ENCODE measurements around the gene ATAT1. TPM values are rescaled to one million over a fixed set of nuclear protein-coding genes. Genes with fewer than 3 reads are reported as not detected.

Gene ATAT1
- total RNA-seq, 1 experiment from 2014 or later, result 19.3 TPM

- TF ChIP-seq ETV6 (CRISPR knock-in tag; IDR thresholded peaks at IDR 0.05) (peak; percentile 83), TCF7 (CRISPR knock-in tag; IDR thresholded peaks at IDR 0.05; ENCODE audit: low read depth) (0 out of 2 replicates have a peak, but pooled peaks have one; percentile 58), RORB (CRISPR knock-in tag; IDR thresholded peaks at IDR 0.05) (no peak), RELA (CRISPR knock-in tag; IDR thresholded peaks at IDR 0.05; ENCODE audit: borderline replicate concordance) (peak; percentile 89), JAZF1 (CRISPR knock-in tag; IDR thresholded peaks at IDR 0.05) (no peak), NR2C2 (CRISPR knock-in tag; IDR thresholded peaks at IDR 0.05) (0 out of 2 replicates have a peak, but pooled peaks have one; percentile 42), NFATC4 (CRISPR knock-in tag; IDR thresholded peaks at IDR 0.05) (no peak), ZNF263 (CRISPR knock-in tag; IDR thresholded peaks at IDR 0.05; ENCODE audit: low read depth) (no peak), TEAD1 (CRISPR knock-in tag; IDR thresholded peaks at IDR 0.05) (peak; percentile 64), MAX (CRISPR knock-in tag; IDR thresholded peaks at IDR 0.05) (peak; percentile 91), NFE2L1 (CRISPR knock-in tag; IDR thresholded peaks at IDR 0.05) (no peak), ZNF232 (CRISPR knock-in tag; IDR thresholded peaks at IDR 0.05) (peak; percentile 96), KAT7 (CRISPR knock-in tag; IDR thresholded peaks at IDR 0.05; ENCODE audit: borderline replicate concordance) (peak; percentile 89; the same call in 1 of the 2 replicates)
- TF ChIP-seq, protein P1, sequence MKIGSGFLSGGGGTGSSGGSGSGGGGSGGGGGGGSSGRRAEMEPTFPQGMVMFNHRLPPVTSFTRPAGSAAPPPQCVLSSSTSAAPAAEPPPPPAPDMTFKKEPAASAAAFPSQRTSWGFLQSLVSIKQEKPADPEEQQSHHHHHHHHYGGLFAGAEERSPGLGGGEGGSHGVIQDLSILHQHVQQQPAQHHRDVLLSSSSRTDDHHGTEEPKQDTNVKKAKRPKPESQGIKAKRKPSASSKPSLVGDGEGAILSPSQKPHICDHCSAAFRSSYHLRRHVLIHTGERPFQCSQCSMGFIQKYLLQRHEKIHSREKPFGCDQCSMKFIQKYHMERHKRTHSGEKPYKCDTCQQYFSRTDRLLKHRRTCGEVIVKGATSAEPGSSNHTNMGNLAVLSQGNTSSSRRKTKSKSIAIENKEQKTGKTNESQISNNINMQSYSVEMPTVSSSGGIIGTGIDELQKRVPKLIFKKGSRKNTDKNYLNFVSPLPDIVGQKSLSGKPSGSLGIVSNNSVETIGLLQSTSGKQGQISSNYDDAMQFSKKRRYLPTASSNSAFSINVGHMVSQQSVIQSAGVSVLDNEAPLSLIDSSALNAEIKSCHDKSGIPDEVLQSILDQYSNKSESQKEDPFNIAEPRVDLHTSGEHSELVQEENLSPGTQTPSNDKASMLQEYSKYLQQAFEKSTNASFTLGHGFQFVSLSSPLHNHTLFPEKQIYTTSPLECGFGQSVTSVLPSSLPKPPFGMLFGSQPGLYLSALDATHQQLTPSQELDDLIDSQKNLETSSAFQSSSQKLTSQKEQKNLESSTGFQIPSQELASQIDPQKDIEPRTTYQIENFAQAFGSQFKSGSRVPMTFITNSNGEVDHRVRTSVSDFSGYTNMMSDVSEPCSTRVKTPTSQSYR (CRISPR knock-in tag; IDR thresholded peaks at IDR 0.05), result peak; percentile 78; the same call in 1 of the 2 replicates
- TF ChIP-seq, protein P2, sequence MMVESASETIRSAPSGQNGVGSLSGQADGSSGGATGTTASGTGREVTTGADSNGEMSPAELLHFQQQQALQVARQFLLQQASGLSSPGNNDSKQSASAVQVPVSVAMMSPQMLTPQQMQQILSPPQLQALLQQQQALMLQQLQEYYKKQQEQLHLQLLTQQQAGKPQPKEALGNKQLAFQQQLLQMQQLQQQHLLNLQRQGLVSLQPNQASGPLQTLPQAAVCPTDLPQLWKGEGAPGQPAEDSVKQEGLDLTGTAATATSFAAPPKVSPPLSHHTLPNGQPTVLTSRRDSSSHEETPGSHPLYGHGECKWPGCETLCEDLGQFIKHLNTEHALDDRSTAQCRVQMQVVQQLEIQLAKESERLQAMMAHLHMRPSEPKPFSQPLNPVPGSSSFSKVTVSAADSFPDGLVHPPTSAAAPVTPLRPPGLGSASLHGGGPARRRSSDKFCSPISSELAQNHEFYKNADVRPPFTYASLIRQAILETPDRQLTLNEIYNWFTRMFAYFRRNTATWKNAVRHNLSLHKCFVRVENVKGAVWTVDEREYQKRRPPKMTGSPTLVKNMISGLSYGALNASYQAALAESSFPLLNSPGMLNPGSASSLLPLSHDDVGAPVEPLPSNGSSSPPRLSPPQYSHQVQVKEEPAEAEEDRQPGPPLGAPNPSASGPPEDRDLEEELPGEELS (CRISPR knock-in tag; IDR thresholded peaks at IDR 0.05), result peak; percentile 81
- TF ChIP-seq, protein P3, sequence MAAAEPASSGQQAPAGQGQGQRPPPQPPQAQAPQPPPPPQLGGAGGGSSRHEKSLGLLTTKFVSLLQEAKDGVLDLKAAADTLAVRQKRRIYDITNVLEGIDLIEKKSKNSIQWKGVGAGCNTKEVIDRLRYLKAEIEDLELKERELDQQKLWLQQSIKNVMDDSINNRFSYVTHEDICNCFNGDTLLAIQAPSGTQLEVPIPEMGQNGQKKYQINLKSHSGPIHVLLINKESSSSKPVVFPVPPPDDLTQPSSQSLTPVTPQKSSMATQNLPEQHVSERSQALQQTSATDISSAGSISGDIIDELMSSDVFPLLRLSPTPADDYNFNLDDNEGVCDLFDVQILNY (CRISPR knock-in tag; IDR thresholded peaks at IDR 0.05), result peak; percentile 83; the same call in 1 of the 2 replicates
- TF ChIP-seq, protein P4, sequence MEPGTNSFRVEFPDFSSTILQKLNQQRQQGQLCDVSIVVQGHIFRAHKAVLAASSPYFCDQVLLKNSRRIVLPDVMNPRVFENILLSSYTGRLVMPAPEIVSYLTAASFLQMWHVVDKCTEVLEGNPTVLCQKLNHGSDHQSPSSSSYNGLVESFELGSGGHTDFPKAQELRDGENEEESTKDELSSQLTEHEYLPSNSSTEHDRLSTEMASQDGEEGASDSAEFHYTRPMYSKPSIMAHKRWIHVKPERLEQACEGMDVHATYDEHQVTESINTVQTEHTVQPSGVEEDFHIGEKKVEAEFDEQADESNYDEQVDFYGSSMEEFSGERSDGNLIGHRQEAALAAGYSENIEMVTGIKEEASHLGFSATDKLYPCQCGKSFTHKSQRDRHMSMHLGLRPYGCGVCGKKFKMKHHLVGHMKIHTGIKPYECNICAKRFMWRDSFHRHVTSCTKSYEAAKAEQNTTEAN (CRISPR knock-in tag; IDR thresholded peaks at IDR 0.05), result peak; percentile 79; the same call in 1 of the 2 replicates
- TF ChIP-seq, protein P5, sequence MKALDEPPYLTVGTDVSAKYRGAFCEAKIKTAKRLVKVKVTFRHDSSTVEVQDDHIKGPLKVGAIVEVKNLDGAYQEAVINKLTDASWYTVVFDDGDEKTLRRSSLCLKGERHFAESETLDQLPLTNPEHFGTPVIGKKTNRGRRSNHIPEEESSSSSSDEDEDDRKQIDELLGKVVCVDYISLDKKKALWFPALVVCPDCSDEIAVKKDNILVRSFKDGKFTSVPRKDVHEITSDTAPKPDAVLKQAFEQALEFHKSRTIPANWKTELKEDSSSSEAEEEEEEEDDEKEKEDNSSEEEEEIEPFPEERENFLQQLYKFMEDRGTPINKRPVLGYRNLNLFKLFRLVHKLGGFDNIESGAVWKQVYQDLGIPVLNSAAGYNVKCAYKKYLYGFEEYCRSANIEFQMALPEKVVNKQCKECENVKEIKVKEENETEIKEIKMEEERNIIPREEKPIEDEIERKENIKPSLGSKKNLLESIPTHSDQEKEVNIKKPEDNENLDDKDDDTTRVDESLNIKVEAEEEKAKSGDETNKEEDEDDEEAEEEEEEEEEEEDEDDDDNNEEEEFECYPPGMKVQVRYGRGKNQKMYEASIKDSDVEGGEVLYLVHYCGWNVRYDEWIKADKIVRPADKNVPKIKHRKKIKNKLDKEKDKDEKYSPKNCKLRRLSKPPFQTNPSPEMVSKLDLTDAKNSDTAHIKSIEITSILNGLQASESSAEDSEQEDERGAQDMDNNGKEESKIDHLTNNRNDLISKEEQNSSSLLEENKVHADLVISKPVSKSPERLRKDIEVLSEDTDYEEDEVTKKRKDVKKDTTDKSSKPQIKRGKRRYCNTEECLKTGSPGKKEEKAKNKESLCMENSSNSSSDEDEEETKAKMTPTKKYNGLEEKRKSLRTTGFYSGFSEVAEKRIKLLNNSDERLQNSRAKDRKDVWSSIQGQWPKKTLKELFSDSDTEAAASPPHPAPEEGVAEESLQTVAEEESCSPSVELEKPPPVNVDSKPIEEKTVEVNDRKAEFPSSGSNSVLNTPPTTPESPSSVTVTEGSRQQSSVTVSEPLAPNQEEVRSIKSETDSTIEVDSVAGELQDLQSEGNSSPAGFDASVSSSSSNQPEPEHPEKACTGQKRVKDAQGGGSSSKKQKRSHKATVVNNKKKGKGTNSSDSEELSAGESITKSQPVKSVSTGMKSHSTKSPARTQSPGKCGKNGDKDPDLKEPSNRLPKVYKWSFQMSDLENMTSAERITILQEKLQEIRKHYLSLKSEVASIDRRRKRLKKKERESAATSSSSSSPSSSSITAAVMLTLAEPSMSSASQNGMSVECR (CRISPR knock-in tag; IDR thresholded peaks at IDR 0.05; ENCODE audit: borderline replicate concordance), result peak; percentile 84; the same call in 1 of the 2 replicates
- TF ChIP-seq, protein P6, sequence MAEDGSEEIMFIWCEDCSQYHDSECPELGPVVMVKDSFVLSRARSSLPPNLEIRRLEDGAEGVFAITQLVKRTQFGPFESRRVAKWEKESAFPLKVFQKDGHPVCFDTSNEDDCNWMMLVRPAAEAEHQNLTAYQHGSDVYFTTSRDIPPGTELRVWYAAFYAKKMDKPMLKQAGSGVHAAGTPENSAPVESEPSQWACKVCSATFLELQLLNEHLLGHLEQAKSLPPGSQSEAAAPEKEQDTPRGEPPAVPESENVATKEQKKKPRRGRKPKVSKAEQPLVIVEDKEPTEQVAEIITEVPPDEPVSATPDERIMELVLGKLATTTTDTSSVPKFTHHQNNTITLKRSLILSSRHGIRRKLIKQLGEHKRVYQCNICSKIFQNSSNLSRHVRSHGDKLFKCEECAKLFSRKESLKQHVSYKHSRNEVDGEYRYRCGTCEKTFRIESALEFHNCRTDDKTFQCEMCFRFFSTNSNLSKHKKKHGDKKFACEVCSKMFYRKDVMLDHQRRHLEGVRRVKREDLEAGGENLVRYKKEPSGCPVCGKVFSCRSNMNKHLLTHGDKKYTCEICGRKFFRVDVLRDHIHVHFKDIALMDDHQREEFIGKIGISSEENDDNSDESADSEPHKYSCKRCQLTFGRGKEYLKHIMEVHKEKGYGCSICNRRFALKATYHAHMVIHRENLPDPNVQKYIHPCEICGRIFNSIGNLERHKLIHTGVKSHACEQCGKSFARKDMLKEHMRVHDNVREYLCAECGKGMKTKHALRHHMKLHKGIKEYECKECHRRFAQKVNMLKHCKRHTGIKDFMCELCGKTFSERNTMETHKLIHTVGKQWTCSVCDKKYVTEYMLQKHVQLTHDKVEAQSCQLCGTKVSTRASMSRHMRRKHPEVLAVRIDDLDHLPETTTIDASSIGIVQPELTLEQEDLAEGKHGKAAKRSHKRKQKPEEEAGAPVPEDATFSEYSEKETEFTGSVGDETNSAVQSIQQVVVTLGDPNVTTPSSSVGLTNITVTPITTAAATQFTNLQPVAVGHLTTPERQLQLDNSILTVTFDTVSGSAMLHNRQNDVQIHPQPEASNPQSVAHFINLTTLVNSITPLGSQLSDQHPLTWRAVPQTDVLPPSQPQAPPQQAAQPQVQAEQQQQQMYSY (CRISPR knock-in tag; IDR thresholded peaks at IDR 0.05), result peak; percentile 27; the same call in 1 of the 2 replicates
- TF ChIP-seq, protein P7, sequence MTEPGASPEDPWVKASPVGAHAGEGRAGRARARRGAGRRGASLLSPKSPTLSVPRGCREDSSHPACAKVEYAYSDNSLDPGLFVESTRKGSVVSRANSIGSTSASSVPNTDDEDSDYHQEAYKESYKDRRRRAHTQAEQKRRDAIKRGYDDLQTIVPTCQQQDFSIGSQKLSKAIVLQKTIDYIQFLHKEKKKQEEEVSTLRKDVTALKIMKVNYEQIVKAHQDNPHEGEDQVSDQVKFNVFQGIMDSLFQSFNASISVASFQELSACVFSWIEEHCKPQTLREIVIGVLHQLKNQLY (CRISPR knock-in tag; IDR thresholded peaks at IDR 0.05), result 0 out of 2 replicates have a peak, but pooled peaks have one; percentile 67
These were observed 20.8 kb downstream of the ATAT1 start (continued) for GRCh38 chr6:30647242-30648116.

Data from WTC11 (cell line).